ENCODE measurements around the gene RGS16.

RGS16 gene

GRCh38 chr1:182608845-182609610 lies 4.8 kb upstream of the RGS16 start:
- no peak for DNase-seq (ENCODE audit: low spot score)

- DNase-seq (ENCODE audit: low spot score) = no peak
These were observed 4.0 kb upstream of the RGS16 start for GRCh38 chr1:182608236-182608635.

GRCh38 chr1:182607566-182607965 lies 3.4 kb upstream of the RGS16 start:
- DNase-seq (ENCODE audit: low spot score) = no peak

- no peak for DNase-seq (ENCODE audit: low spot score)
These were observed 479 bp downstream of the RGS16 start for GRCh38 chr1:182603646-182604174.

- peak; percentile 67 for DNase-seq (ENCODE audit: low spot score)
These were observed 1.1 kb downstream of the RGS16 start for GRCh38 chr1:182602935-182603645.

GRCh38 chr1:182601913-182602312 lies 2.3 kb downstream of the RGS16 start:
- no peak for DNase-seq (ENCODE audit: low spot score)

- peak; percentile 97 for DNase-seq (ENCODE audit: low spot score)
These were observed 2.8 kb downstream of the RGS16 start for GRCh38 chr1:182601416-182601786.

GRCh38 chr1:182600745-182601415 lies 3.3 kb downstream of the RGS16 start:
- no peak for DNase-seq (ENCODE audit: low spot score)

GRCh38 chr1:182600036-182600713 lies 4.0 kb downstream of the RGS16 start:
- DNase-seq (ENCODE audit: low spot score) = peak; percentile 11

- peak; percentile 79 for DNase-seq (ENCODE audit: low spot score)
These were observed 4.8 kb downstream of the RGS16 start for GRCh38 chr1:182599339-182599738.

- peak; percentile 35 for DNase-seq (ENCODE audit: low spot score)
These were observed 5.9 kb downstream of the RGS16 start for GRCh38 chr1:182598296-182598695.

GRCh38 chr1:182596934-182597333 lies 7.3 kb downstream of the RGS16 start:
- no peak for DNase-seq (ENCODE audit: low spot score)

- peak; percentile 87 for DNase-seq (ENCODE audit: low spot score)
These were observed 8.4 kb downstream of the RGS16 start for GRCh38 chr1:182595641-182596240.

GRCh38 chr1:182589931-182590330 lies 14.3 kb downstream of the RGS16 start:
- no peak for DNase-seq (ENCODE audit: low spot score)

GRCh38 chr1:182589520-182589919 lies 14.7 kb downstream of the RGS16 start:
- DNase-seq (ENCODE audit: low spot score) = no peak

GRCh38 chr1:182588500-182589396 lies 15.4 kb downstream of the RGS16 start, which contains the start of gene RNASEL:
Gene RNASEL, minus strand, starts transcription at chr1:182589256. Its CDS starts 2,450 bp downstream, at chr1:182586806.
- peak; percentile 88 for DNase-seq (ENCODE audit: low spot score)

GRCh38 chr1:182587666-182588499 lies 16.3 kb downstream of the RGS16 start:
- no peak for DNase-seq (ENCODE audit: low spot score)

GRCh38 chr1:182587093-182587492 lies 17.1 kb downstream of the RGS16 start:
- no peak for DNase-seq (ENCODE audit: low spot score)

- no peak for DNase-seq (ENCODE audit: low spot score)
These were observed 17.8 kb downstream of the RGS16 start for GRCh38 chr1:182586380-182586779.

GRCh38 chr1:182584746-182585145 lies 19.4 kb downstream of the RGS16 start:
- no peak for DNase-seq (ENCODE audit: low spot score)
